BE2C (cell line): Measurements from ENCODE around the gene CDX4.
"Not testable (repeated sequence)": the region's sequence is repeated elsewhere in the genome, so short reads cannot be mapped to it uniquely, and the experiment has no call there.

ENCODE experiments used
- DNase-seq: peaks from one replicate; pipeline ENCODE4 v3.0.0-alpha.2; 2020
- H3K27me3 ChIP-seq: fragments of 250-450 bp; sonication (Bioruptor Pico); 2 replicates; pipeline ENCODE4 v1.5.1; 2020; ENCODE audit warnings: mild to moderate bottlenecking
- H3K36me3 ChIP-seq: fragments of 250-450 bp; sonication (Bioruptor Pico); 2 replicates; pipeline ENCODE4 v1.5.1; 2020; ENCODE audit warnings: mild to moderate bottlenecking
- H3K4me1 ChIP-seq: fragments of 250-450 bp; sonication (Bioruptor Pico); 2 replicates; pipeline ENCODE4 v1.5.1; 2020
- H3K4me3 ChIP-seq: 2 replicates; pipeline ENCODE4 v1.5.1; 2011; ENCODE audit warnings: low read depth, low read length
- H3K9me3 ChIP-seq: fragments of 250-450 bp; sonication (Bioruptor Pico); 2 replicates; pipeline ENCODE4 v1.5.1; 2020
- TF ChIP-seq, protein P1 (sequence below): IDR thresholded peaks from 2 replicates; pipeline ENCODE4 v1.5.1; 2012; ENCODE audit warnings: mild to moderate bottlenecking, low read depth, low read length

Gene CDX4

DNA sequence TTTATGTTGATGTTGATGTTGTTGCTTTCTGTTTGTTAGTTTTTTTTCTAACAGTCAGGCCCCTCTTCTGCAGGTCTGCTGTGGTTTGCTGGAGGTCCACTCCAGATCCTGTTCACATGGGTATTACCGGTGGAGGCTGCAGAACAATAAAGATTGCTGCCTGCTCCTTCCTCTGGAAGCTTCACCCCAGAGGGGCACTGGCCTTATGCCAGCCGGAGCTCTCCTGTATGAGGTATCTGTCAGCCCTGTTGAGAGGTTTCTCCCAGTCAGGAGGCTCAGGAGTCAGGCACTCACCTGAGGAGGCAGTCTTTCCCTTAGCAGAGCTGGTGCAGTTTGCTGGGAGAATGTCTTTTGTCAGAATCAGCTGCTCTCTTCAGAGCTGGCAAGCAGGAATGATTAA, 34.7 kb downstream of the CDX4 start:
- Histone ChIP-seq H3K9me3 (no peaks in the 10 kb centered on the region), H3K4me1 (no peaks in the 10 kb centered on the region), H3K36me3 (no peaks in the 10 kb centered on the region), H3K4me3 (no peak overlapping the region), H3K27me3 (no peaks in the 10 kb centered on the region)
- TF ChIP-seq, protein P1, sequence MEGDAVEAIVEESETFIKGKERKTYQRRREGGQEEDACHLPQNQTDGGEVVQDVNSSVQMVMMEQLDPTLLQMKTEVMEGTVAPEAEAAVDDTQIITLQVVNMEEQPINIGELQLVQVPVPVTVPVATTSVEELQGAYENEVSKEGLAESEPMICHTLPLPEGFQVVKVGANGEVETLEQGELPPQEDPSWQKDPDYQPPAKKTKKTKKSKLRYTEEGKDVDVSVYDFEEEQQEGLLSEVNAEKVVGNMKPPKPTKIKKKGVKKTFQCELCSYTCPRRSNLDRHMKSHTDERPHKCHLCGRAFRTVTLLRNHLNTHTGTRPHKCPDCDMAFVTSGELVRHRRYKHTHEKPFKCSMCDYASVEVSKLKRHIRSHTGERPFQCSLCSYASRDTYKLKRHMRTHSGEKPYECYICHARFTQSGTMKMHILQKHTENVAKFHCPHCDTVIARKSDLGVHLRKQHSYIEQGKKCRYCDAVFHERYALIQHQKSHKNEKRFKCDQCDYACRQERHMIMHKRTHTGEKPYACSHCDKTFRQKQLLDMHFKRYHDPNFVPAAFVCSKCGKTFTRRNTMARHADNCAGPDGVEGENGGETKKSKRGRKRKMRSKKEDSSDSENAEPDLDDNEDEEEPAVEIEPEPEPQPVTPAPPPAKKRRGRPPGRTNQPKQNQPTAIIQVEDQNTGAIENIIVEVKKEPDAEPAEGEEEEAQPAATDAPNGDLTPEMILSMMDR: no peak
- no peak for DNase-seq

DNA sequence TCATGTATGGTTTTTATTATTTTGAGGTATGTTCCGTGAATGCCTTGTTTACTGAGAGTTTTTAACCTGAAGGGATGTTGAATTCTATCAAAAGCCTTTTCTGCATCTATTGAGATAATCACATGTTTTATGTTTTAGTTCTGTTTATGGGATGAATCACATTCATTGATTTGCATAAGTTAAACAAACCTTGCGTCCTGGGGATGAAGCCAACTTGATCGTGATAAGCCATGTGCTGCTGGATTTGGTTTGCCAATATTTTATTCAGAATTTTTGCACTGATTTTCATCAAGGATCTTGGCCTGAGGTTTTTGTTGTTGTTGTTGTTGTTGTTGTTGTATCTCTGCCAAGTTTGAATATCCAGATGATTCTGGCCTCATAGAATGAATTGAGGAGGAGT, 43.8 kb downstream of the CDX4 start:
- Histone ChIP-seq H3K27me3 (no peaks in the 10 kb centered on the region), H3K4me3 (no peak overlapping the region), H3K4me1 (no peaks in the 10 kb centered on the region), H3K36me3 (no peaks in the 10 kb centered on the region), H3K9me3 (no peaks in the 10 kb centered on the region)
- TF ChIP-seq, protein P1: no peak
- DNase-seq: no peak

DNA sequence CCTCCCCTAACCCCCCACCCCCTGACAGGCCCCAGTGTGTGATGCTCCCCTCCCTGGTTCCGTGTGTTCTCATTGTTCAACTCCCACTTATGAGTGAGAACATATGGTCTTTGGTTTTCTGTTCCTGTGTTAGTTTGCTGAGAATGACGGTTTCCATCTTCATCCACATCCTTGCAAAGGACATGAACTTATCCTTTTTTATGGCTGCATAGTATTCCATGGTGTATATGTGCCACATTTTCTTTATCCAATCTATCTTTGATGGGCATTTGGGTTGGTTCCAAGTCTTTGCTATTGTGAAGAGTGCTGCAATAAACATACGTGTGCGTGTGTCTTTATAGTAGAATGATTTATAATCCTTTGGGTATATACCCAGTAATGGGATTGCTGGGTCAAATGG, 45.3 kb downstream of the CDX4 start:
- not testable (repeated sequence) for DNase-seq, H3K27me3 ChIP-seq, H3K4me1 ChIP-seq, H3K36me3 ChIP-seq, H3K4me3 ChIP-seq, H3K9me3 ChIP-seq
